HS-27A (cell line): ENCODE data around the gene EXOC6.

ENCODE experiments used
- DNase-seq: peaks from one replicate; pipeline ENCODE4 v3.0.0-alpha.2; 2012; ENCODE audit warnings: low read depth, missing footprints

Gene EXOC6

GRCh38 chr10:93065675-93066543 lies 217.6 kb downstream of the EXOC6 start:
- no peak for DNase-seq

GRCh38 chr10:93066544-93066913 lies 218.2 kb downstream of the EXOC6 start:
- DNase-seq: no peak

- no peak for DNase-seq
These were observed 219.4 kb downstream of the EXOC6 start for GRCh38 chr10:93067443-93068365.

- no peak for DNase-seq
These were observed 220.3 kb downstream of the EXOC6 start for GRCh38 chr10:93068411-93069244.

GRCh38 chr10:93069245-93069561 lies 220.9 kb downstream of the EXOC6 start:
- DNase-seq: no peak

- DNase-seq: no peak
These were observed 222.3 kb downstream of the EXOC6 start for GRCh38 chr10:93070378-93071176.

GRCh38 chr10:93071177-93071472 lies 222.8 kb downstream of the EXOC6 start:
- no peak for DNase-seq

- no peak for DNase-seq
These were observed 223.4 kb downstream of the EXOC6 start for GRCh38 chr10:93071674-93072224.

- no peak for DNase-seq
These were observed 223.9 kb downstream of the EXOC6 start for GRCh38 chr10:93072225-93072712.

GRCh38 chr10:93072713-93073538 lies 224.6 kb downstream of the EXOC6 start:
- no peak for DNase-seq

GRCh38 chr10:93073539-93074146 lies 225.3 kb downstream of the EXOC6 start, which contains the start of gene CYP26A1:
Gene CYP26A1 (plus strand): TSS chr10:93073893. CDS start chr10:93073935, 42 bp downstream.
- no peak for DNase-seq

GRCh38 chr10:93074147-93074596 lies 225.9 kb downstream of the EXOC6 start:
- no peak for DNase-seq

GRCh38 chr10:93074597-93075368 lies 226.5 kb downstream of the EXOC6 start:
- DNase-seq: no peak

GRCh38 chr10:93075369-93076221 lies 227.3 kb downstream of the EXOC6 start:
- DNase-seq: no peak

GRCh38 chr10:93076871-93077270 lies 228.6 kb downstream of the EXOC6 start:
- DNase-seq: no peak

GRCh38 chr10:93077860-93078337 lies 229.6 kb downstream of the EXOC6 start:
- no peak for DNase-seq

- no peak for DNase-seq
These were observed 231.5 kb downstream of the EXOC6 start for GRCh38 chr10:93079663-93080349.
